Metanephros (tissue), 2 donors: ENCODE measurements around the gene DNAJC6. TPM values are rescaled to one million over a fixed set of nuclear protein-coding genes. Genes with fewer than 3 reads are reported as not detected.

Experiments
- small RNA-seq: library from RNA; depleted of rRNA; stranded (forward); fragments of <200 nt; gene quantifications from one replicate; pipeline ENCODE3, GENCODE V24; 2014; ENCODE audit warnings: low replicate concordance
- total RNA-seq: library from RNA; depleted of rRNA; stranded (reverse); fragments of >200 nt; gene quantifications from one replicate; pipeline ENCODE4 v1.2.3, GENCODE V29; 2014

Gene DNAJC6
- 6.7 TPM for total RNA-seq

GRCh38 chr1:65309304-65310077 lies at the start of gene DNAJC6:
TSS of gene DNAJC6 (plus strand) at chr1:65309543. CDS start at chr1:65309746, 203 bp downstream.

GRCh38 chr1:65420590-65421350 lies 111.4 kb downstream of the DNAJC6 start, which contains the start of the genes LEPR and LEPROT:
TSS of gene LEPR (plus strand) at chr1:65420668. CDS start at chr1:65565566, 144,898 bp downstream.
TSS of gene LEPROT (plus strand) at chr1:65420668. CDS start at chr1:65420725, 57 bp downstream.

Small RNA genes within 50 kb of the gene (small RNA-seq; reads per million reads assigned to genes)
- not detected for gene COX6CP13
- gene RNU2-15P, result not detected

Other genes with a start within 250 kb of the DNAJC6 start
- gene AK4, start 161.3 kb upstream of the DNAJC6 start, total RNA-seq, result 27.4 TPM
- 13.5 TPM for gene LEPR, start 111.1 kb downstream of the DNAJC6 start, total RNA-seq
- gene LEPROT, start 111.1 kb downstream of the DNAJC6 start, total RNA-seq, result 80.8 TPM